Endodermal cell (in vitro differentiated cells): ENCODE data around the gene AHNAK2. TPM values are rescaled to one million over a fixed set of nuclear protein-coding genes. Genes with fewer than 3 reads are reported as not detected.
"Not testable (repeated sequence)": the region's sequence is repeated elsewhere in the genome, so short reads cannot be mapped to it uniquely, and the experiment has no call there.

ENCODE experiments used
- DNase-seq: peaks from one replicate; pipeline ENCODE4 v3.0.0-alpha.2; 2017
- H3K27ac ChIP-seq: 2 replicates; pipeline ENCODE4 v1.5.1; 2013; ENCODE audit warnings: mild to moderate bottlenecking, low read depth, low read length, moderate library complexity
- H3K27me3 ChIP-seq: 2 replicates; pipeline ENCODE4 v1.6.1; 2013; ENCODE audit warnings: mild to moderate bottlenecking, low read length, moderate library complexity; ENCODE audit not compliant: insufficient read depth, control insufficient read depth, poor library complexity, severe bottlenecking
- H3K36me3 ChIP-seq: 2 replicates; pipeline ENCODE4 v1.7.0; 2013; ENCODE audit warnings: mild to moderate bottlenecking, low read length, moderate library complexity; ENCODE audit not compliant: control insufficient read depth, insufficient read depth
- H3K4me1 ChIP-seq: one replicate; pipeline ENCODE4 v1.7.0; 2013; ENCODE audit warnings: low read length; ENCODE audit not compliant: control insufficient read depth, insufficient read depth
- H3K4me3 ChIP-seq: 2 replicates; pipeline ENCODE4 v1.5.1; 2013; ENCODE audit warnings: mild to moderate bottlenecking, low read length, moderate library complexity
- H3K9ac ChIP-seq: 2 replicates; pipeline ENCODE4 v1.6.1; 2013; ENCODE audit warnings: mild to moderate bottlenecking, low read length, moderate library complexity; ENCODE audit not compliant: poor library complexity, severe bottlenecking; ENCODE audit errors: extremely low read depth
- H3K9me3 ChIP-seq: 2 replicates; pipeline ENCODE4 v1.6.1; 2013; ENCODE audit warnings: mild to moderate bottlenecking, low read length, moderate library complexity; ENCODE audit not compliant: control insufficient read depth
- H3K27ac Mint-ChIP-seq: 2 replicates; pipeline ENCODE4 v1.8.0; 2020; ENCODE audit warnings: mixed read lengths
- H3K27me3 Mint-ChIP-seq: 2 replicates; pipeline ENCODE4 v1.8.0; 2021; ENCODE audit warnings: mild to moderate bottlenecking, mixed read lengths; ENCODE audit not compliant: insufficient read depth
- H3K36me3 Mint-ChIP-seq: 2 replicates; pipeline ENCODE4 v1.8.0; 2020; ENCODE audit warnings: low read depth, mixed read lengths
- H3K4me1 Mint-ChIP-seq: 2 replicates; pipeline ENCODE4 v1.8.0; 2020; ENCODE audit warnings: mixed read lengths
- H3K4me3 Mint-ChIP-seq: 2 replicates; pipeline ENCODE4 v1.8.0; 2020; ENCODE audit warnings: mild to moderate bottlenecking, moderate library complexity, mixed read lengths
- H3K9me3 Mint-ChIP-seq: 2 replicates; pipeline ENCODE4 v1.8.0; 2020; ENCODE audit warnings: mild to moderate bottlenecking, mixed read lengths
- WGBS, 2 experiments: methylation state at CpG; one replicate each; pipeline versions ENCODE4 v1.1.5 to v1.1.7; 2013; ENCODE audit warnings: missing lambda C conversion rate in 2 of 2, mixed read lengths in 1 of 2; ENCODE audit not compliant: insufficient coverage in 1 of 2, insufficient read length in 1 of 2; 5-methylcytosine and 5-hydroxymethylcytosine counted together
- total RNA-seq, 2 donors: library from RNA; stranded (reverse); fragmentation: NEBNext Ultra II Directional in 1 of 2; extraction: Animal tissue kit (Norgen Biotek cat#: 25700) in 1 of 2; gene quantifications; 2 replicates in 1 of 2; 3 replicates in 1 of 2; pipeline ENCODE4 v1.2.1, GENCODE V29; 2021
- TF ChIP-seq, protein P1 (sequence below): fragments of 200-600 bp; sonication (generic); conservative IDR thresholded peaks from 2 replicates; pipeline ENCODE4 v1.5.0; 2021; ENCODE audit warnings: antibody characterized with exemption, mild to moderate bottlenecking

Gene AHNAK2
- total RNA-seq, 2 donors from 2014 or later = 0.93 to 2.2 TPM

DNA sequence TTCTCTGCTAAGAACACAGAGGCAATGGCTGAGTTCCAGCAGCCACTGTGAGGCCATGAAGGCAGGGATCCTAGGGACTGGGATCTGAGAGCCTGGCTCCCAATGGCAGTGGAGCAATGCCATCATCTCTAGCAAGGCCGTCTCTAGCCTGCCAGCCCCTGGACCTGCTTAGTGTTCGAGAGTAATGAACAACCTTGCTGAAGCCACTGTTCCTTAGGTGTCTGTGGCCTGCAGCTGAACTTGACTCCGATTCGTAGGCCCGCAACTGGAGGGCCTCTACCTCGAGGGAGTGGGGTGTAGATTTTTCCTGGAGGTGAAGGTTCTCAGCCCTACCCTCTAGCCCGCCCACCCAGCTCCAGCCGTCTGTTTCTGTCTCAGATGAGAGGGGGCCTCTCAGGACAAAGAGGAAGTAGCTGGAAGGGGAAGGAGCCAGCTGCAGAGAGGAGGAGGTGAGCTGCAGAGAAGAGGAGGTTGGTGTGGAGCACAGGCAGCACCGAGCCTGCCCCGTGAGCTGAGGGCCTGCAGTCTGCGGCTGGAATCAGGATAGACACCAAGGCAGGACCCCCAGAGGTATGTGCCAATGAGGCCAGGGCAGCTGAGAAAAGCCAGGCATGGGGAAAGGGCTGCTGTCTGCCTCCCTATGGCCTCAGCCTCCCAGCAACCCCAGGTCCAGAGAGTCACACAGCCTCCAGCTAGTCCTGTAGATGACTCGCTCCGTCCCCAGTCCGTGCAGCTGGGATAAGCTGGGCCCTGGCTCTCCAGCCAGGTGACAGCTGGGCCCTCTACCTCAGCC, 53.6 kb downstream of the AHNAK2 start, which contains the start of gene PLD4:
Gene PLD4, plus strand, starts transcription at position 459 of the 793 bp plus-strand sequence. CDS start 2,262 bp downstream, outside the sequence.
- Mint-ChIP-seq H3K27me3 (peaks cover 6% of the 10 kb centered on the region), H3K36me3 (no peaks in the 10 kb centered on the region), H3K4me3 (no peak within 1 kb of the TSS), H3K9me3 (peaks cover 4% of the 10 kb centered on the region), H3K4me1 (no peaks in the 10 kb centered on the region), H3K27ac (no peak within 1 kb of the TSS)
- 88 to 93% methylated on average over 5 to 14 of the region's 14 CpGs for WGBS, 2 experiments
- Histone ChIP-seq H3K9ac (no peak within 1 kb of the TSS), H3K4me3 (no peak within 1 kb of the TSS), H3K36me3 (no peaks in the 10 kb centered on the region), H3K9me3 (no peaks in the 10 kb centered on the region), H3K4me1 (no peaks in the 10 kb centered on the region), H3K27me3 (no peaks in the 10 kb centered on the region), H3K27ac (no peak within 1 kb of the TSS)
- no peak for DNase-seq
- TF ChIP-seq, protein P1, sequence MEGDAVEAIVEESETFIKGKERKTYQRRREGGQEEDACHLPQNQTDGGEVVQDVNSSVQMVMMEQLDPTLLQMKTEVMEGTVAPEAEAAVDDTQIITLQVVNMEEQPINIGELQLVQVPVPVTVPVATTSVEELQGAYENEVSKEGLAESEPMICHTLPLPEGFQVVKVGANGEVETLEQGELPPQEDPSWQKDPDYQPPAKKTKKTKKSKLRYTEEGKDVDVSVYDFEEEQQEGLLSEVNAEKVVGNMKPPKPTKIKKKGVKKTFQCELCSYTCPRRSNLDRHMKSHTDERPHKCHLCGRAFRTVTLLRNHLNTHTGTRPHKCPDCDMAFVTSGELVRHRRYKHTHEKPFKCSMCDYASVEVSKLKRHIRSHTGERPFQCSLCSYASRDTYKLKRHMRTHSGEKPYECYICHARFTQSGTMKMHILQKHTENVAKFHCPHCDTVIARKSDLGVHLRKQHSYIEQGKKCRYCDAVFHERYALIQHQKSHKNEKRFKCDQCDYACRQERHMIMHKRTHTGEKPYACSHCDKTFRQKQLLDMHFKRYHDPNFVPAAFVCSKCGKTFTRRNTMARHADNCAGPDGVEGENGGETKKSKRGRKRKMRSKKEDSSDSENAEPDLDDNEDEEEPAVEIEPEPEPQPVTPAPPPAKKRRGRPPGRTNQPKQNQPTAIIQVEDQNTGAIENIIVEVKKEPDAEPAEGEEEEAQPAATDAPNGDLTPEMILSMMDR = no peak

DNA sequence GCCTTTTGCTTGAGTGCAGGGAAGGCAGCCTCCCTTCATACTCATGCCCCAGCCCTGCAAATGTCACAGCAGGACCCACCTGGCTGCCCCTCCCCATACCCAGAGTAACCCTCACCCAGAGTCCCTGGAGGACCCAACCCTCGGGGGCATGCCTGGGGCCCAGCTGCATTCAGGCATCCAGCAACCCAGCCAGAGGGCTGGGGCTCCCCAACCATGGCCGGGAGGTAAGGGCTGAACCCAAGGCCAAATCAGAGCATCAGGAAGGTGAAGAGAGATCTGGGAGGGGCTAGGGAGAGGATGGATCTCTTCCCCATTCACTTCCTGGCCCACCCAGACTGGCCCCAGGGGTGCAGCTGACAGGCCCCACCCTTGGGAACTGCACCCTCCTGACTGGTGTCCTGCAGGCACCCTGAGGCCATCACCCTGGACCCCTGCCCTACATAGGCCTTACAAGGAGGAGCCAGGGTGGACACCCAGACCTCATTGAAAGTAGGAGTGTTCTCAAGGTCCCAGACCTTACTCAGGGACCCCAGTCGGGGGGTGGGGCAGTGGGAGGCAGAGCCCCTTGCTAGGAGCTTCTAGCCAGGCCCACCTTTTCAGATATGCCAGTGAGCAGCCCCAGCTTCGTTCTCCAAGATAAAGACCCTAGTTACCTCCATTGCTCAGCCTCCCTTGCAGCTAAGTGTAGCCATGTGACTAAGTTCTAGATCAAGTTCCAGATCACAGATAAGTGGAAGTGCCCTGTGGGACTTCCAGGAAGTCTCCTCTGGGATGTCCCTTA, 54.3 kb downstream of the AHNAK2 start:
- 89 to 95% methylated on average over 2 to 4 of the region's 4 CpGs for WGBS, 2 experiments
- no peaks in the 10 kb centered on the region for H3K4me1 ChIP-seq
- TF ChIP-seq, protein P1 = no peak
- H3K27me3 ChIP-seq = no peaks in the 10 kb centered on the region
- H3K27ac ChIP-seq = no peak overlapping the region
- Mint-ChIP-seq H3K4me1 (no peaks in the 10 kb centered on the region), H3K27me3 (peaks cover under 1% of the 10 kb centered on the region), H3K9me3 (peaks cover 4% of the 10 kb centered on the region), H3K36me3 (no peaks in the 10 kb centered on the region), H3K4me3 (no peak overlapping the region), H3K27ac (no peak overlapping the region)
- no peaks in the 10 kb centered on the region for H3K36me3 ChIP-seq
- H3K9ac ChIP-seq = no peak overlapping the region
- DNase-seq = no peak
- no peak overlapping the region for H3K4me3 ChIP-seq
- no peaks in the 10 kb centered on the region for H3K9me3 ChIP-seq

DNA sequence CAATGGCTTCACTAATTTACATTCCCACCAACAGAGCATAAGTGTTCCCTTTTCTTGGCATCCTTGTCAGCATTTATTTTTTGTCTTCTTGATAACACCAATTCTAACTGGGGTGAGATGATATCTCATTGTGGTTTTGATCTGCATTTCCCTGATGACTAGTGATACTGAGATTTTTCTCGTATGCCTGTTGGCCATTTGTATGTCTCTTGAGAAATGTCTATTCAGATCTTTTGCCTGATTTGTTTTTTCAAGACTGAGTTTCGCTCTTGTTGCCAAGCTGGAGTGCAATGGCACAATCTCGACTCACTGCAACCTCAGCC, 58.2 kb downstream of the AHNAK2 start:
- H3K4me3 ChIP-seq = no peak overlapping the region
- no peaks in the 10 kb centered on the region for H3K36me3 Mint-ChIP-seq
- peaks cover 8% of the 10 kb centered on the region for H3K27me3 Mint-ChIP-seq
- no peak overlapping the region for H3K27ac Mint-ChIP-seq
- H3K4me1 ChIP-seq = no peaks in the 10 kb centered on the region
- no peak for DNase-seq
- H3K4me1 Mint-ChIP-seq = no peaks in the 10 kb centered on the region
- peaks cover 4% of the 10 kb centered on the region for H3K9me3 Mint-ChIP-seq
- H3K4me3 Mint-ChIP-seq = no peak overlapping the region
- peaks cover 4% of the 10 kb centered on the region for H3K27me3 ChIP-seq
- H3K36me3 ChIP-seq = no peaks in the 10 kb centered on the region
- TF ChIP-seq, protein P1 = no peak
- H3K9me3 ChIP-seq = no peaks in the 10 kb centered on the region
- no peak overlapping the region for H3K9ac ChIP-seq
- no peak overlapping the region for H3K27ac ChIP-seq
- WGBS, 2 experiments = 0 to 63% methylated on average over 1 to 3 of the region's 3 CpGs

DNA sequence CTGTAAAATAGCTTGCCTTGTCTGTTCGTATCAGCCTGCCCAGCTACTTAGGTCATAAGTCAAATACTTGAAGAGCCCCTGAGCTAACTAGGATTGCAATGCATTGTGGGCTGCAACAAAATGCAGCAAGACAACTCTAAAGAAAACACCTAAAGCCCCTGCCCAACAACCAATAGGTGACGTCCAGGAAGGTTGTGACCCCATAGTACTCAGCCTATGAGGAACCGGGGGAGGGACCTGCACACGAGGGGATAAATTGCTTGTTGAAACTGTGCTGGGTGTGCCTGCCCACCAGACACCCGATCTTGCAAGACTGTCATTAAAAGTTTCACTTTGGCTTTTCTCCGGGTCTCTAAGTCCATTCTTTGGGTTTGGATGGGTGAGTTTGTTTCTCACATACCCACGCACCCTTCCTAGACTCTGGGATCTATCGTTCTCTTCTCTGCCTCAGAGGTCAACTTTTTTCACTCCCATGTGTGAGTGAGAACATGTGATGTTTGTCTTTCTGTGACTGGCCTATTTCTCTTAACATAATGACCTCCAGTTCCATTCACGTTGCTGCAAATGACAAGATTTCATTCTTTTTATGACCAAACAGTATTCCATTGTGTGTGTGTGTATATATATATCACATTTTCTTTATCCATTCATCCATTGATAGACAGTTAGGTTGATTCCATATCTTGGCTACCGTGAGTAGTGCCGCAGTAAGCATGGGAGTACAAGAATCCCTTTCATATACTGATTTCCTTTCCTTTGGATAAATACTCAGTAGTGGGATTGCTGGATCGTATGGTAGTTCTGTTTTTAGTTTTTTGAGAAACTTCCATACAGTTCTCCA, 58.8 kb downstream of the AHNAK2 start:
- 94% methylated on average over 5 to 10 of the region's 12 CpGs for WGBS, 2 experiments
- H3K27ac ChIP-seq, DNase-seq, H3K9me3 Mint-ChIP-seq, H3K36me3 ChIP-seq, H3K27me3 Mint-ChIP-seq, H3K9ac ChIP-seq, H3K4me1 ChIP-seq, H3K4me3 Mint-ChIP-seq, H3K4me1 Mint-ChIP-seq, H3K27ac Mint-ChIP-seq, H3K36me3 Mint-ChIP-seq, H3K4me3 ChIP-seq, H3K27me3 ChIP-seq, H3K9me3 ChIP-seq: not testable (repeated sequence)
